Measurements from ENCODE around the gene ING3. TPM values are rescaled to one million over a fixed set of nuclear protein-coding genes. Genes with fewer than 3 reads are reported as not detected.

The ING3 gene
- polyA plus RNA-seq, 1 donor from 2014 or later = 19.7 TPM

DNA sequence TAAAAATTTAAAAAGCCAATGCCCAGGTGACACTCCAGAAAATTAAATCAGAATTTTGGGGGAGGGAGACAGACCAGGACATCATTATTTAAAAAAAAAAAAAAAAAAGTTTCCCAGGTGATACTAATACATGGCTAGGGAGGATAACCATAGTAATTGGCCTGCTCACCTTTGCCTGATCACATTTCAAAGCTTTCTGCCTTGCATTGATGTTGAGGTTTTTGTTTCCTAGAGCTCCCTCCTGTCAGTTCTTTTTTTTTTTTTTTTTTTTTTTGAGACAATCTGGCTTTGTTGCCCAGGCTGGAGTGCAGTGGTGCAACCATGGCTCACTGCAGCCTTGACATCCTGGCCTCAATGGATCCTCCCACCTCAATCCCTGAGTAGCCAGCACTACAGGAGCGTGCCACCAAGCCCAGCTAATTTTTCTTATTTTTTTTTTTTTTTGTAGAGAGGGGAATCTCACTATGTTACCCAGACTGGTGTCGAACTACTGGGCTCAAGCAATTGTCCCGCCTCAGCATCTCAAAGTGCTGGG lies 76.1 kb downstream of the ING3 start:
- no peak overlapping the region for H3K4me3 ChIP-seq (ENCODE audit: low read length)
- H3K9me3 ChIP-seq (ENCODE audit: low read length) = no peaks in the 10 kb centered on the region
- no peak overlapping the region for H2AFZ ChIP-seq (ENCODE audit: low read depth, low read length)
- no peaks in the 10 kb centered on the region for H3F3A ChIP-seq (ENCODE audit: insufficient read depth, low read length, poor library complexity, severe bottlenecking)
- no peak overlapping the region for H3K9ac ChIP-seq (ENCODE audit: low read length)
- H4K20me1 ChIP-seq (ENCODE audit: insufficient read depth) = no peaks in the 10 kb centered on the region
- H3K4me2 ChIP-seq (ENCODE audit: low read length) = no peak overlapping the region
- TF ChIP-seq MXI1 (conservative IDR thresholded peaks at IDR 0.05; ENCODE audit: poor library complexity, severe bottlenecking) (no peak), SMC3 (conservative IDR thresholded peaks at IDR 0.05; ENCODE audit: poor library complexity) (no peak), EZH2 (IDR thresholded peaks at IDR 0.05; ENCODE audit: borderline replicate concordance, insufficient read depth, low read length, poor library complexity, severe bottlenecking) (no peak)
- H3K79me2 ChIP-seq (replicated peaks; ENCODE audit: insufficient read depth, low read length) = no peaks in the 10 kb centered on the region
- H3K36me3 ChIP-seq (ENCODE audit: insufficient read depth, low read length) = no peaks in the 10 kb centered on the region
- H3K9me2 ChIP-seq (ENCODE audit: insufficient read depth, low read length) = no peaks in the 10 kb centered on the region
- H3K27ac ChIP-seq (ENCODE audit: low read length) = no peak overlapping the region
- H3K27me3 ChIP-seq (ENCODE audit: insufficient read depth, low read depth, low read length) = no peaks in the 10 kb centered on the region

Small RNA genes within 50 kb of the gene (small RNA-seq; reads per million reads assigned to genes)
- gene RNA5SP240 = 0 reads per million in 3 experiments

Other genes starting within 250 kb of the ING3 start
- gene TSPAN12, start 92.6 kb upstream of the ING3 start, polyA plus RNA-seq = 2.2 and 3.5 TPM in 2 replicates
- gene CPED1, start 37.9 kb downstream of the ING3 start, polyA plus RNA-seq = not detected in 2 replicates

All from neural cell (in vitro differentiated cells).